ENCODE data around the gene ZNF573. TPM values are rescaled to one million over a fixed set of nuclear protein-coding genes. Genes with fewer than 3 reads are reported as not detected.

The ZNF573 gene
- total RNA-seq, 1 donor from 2014 or later: 14.2 TPM

DNA sequence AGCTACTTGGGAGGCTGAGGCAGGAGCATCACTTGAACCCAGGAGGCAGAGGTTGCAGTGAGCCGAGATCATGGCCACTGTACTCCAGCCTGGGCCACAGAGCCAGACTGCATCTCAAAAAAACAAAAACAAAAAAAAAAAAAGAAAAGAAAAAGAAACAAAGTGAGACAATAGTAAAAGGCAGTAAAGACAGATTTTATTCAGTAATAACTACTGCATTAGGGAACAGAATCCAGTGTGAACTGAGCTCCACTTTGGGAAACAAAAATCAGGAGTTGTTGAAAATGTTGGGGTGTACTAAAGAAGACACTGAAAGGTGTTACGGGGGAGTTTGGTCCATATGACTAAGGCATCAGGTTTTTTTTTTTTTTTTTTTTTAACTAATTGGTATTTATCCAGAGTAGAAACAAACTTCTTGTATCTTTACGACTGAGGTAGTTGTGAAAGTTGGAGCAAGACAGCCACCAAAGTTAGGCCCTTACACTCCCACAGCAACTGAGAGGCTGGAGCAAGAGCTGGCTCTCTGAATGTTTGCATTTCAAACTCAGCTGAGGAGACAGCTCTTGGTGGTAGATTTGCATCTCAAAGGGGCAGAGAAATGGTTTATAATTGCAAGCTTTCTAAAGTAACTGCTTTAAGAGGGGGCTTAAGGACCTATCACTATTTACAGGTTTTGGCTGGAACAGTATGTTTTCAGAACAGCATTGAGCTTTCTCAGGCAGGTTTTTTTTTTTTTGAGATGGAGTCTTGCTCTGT is 84.1 kb downstream of the ZNF573 start:
- Histone ChIP-seq H3K9me3 (ENCODE audit: low read depth) (no peaks in the 10 kb centered on the region), H3K4me3 (no peak overlapping the region), H3K4me2 (no peak overlapping the region), H3K27ac (no peak overlapping the region), H3K79me2 (ENCODE audit: low read depth) (no peaks in the 10 kb centered on the region), H3K9ac (no peak overlapping the region), H3K4me1 (no peaks in the 10 kb centered on the region), H4K20me1 (ENCODE audit: low read depth) (no peaks in the 10 kb centered on the region), H2AFZ (replicated peaks) (no peak overlapping the region), H3K27me3 (no peaks in the 10 kb centered on the region), H3F3A (ENCODE audit: low read depth) (no peaks in the 10 kb centered on the region), H3K36me3 (peaks cover 16% of the 10 kb centered on the region)
- Mint-ChIP-seq H3K27ac (no peak overlapping the region), H3K4me1 (no peaks in the 10 kb centered on the region), H3K9me3 (peaks cover 45% of the 10 kb centered on the region), H3K36me3 (peaks cover 40% of the 10 kb centered on the region), H3K4me3 (no peak overlapping the region), H3K27me3 (ENCODE audit: insufficient read depth, low read depth) (peaks cover 7% of the 10 kb centered on the region)
- no peak for TF ChIP-seq EZH2phosphoT487 (IDR thresholded peaks at IDR 0.05)
- TF ChIP-seq EZH2 (IDR thresholded peaks at IDR 0.05): no peak
- TF ChIP-seq, protein P1, sequence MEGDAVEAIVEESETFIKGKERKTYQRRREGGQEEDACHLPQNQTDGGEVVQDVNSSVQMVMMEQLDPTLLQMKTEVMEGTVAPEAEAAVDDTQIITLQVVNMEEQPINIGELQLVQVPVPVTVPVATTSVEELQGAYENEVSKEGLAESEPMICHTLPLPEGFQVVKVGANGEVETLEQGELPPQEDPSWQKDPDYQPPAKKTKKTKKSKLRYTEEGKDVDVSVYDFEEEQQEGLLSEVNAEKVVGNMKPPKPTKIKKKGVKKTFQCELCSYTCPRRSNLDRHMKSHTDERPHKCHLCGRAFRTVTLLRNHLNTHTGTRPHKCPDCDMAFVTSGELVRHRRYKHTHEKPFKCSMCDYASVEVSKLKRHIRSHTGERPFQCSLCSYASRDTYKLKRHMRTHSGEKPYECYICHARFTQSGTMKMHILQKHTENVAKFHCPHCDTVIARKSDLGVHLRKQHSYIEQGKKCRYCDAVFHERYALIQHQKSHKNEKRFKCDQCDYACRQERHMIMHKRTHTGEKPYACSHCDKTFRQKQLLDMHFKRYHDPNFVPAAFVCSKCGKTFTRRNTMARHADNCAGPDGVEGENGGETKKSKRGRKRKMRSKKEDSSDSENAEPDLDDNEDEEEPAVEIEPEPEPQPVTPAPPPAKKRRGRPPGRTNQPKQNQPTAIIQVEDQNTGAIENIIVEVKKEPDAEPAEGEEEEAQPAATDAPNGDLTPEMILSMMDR (IDR thresholded peaks at IDR 0.05): no peak
- DNase-seq (ENCODE audit: low spot score): no peak

DNA sequence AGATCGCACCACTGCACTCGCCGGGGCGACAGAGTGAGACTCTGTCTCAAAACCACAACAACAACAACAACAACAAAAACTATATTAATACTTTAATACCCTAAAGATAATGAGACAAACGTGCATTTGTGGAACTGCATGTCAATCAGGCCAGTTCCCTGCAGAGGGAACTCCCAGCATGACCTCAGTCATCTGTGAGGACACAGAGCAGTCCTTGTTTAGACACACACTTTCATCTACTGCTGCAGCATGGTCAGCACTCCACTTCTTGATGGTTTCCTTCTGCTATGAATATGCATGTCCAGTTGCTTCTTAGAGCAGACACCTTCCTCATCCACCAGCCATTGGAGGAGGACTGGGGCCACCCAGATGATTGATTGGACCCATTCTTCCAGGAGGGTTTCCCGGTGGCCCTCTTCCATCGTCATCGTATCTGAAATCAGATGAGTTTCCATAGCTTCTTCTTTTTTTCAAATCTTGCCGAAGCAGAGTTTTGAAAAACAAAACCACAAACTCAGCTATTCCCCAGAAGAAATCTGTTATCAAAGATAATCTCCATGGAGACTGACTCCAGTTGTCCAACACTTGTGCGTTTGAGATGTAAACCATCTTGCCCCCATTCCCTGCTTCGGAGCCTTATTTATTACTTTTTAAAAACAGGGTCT is 86.3 kb downstream of the ZNF573 start:
- Histone ChIP-seq H3K36me3 (no peaks in the 10 kb centered on the region), H3F3A (ENCODE audit: low read depth) (no peaks in the 10 kb centered on the region), H3K9ac (no peak overlapping the region), H3K4me3 (no peak overlapping the region), H3K4me2 (no peak overlapping the region), H2AFZ (replicated peaks) (no peak overlapping the region), H3K79me2 (ENCODE audit: low read depth) (no peaks in the 10 kb centered on the region), H3K4me1 (no peaks in the 10 kb centered on the region), H3K27me3 (no peaks in the 10 kb centered on the region), H4K20me1 (ENCODE audit: low read depth) (no peaks in the 10 kb centered on the region), H3K27ac (no peak overlapping the region), H3K9me3 (ENCODE audit: low read depth) (no peaks in the 10 kb centered on the region)
- H3K4me1 Mint-ChIP-seq: no peaks in the 10 kb centered on the region
- peak overlapping the region; percentile 88 for H3K4me3 Mint-ChIP-seq
- no peak overlapping the region for H3K27ac Mint-ChIP-seq
- DNase-seq (ENCODE audit: low spot score): no peak
- H3K9me3 Mint-ChIP-seq: peaks cover 36% of the 10 kb centered on the region
- H3K36me3 Mint-ChIP-seq: peaks cover 21% of the 10 kb centered on the region
- H3K27me3 Mint-ChIP-seq (ENCODE audit: insufficient read depth, low read depth): peaks cover 7% of the 10 kb centered on the region
- TF ChIP-seq EZH2phosphoT487 (IDR thresholded peaks at IDR 0.05): no peak
- TF ChIP-seq EZH2 (IDR thresholded peaks at IDR 0.05): no peak
- TF ChIP-seq, protein P1 (IDR thresholded peaks at IDR 0.05): no peak

DNA sequence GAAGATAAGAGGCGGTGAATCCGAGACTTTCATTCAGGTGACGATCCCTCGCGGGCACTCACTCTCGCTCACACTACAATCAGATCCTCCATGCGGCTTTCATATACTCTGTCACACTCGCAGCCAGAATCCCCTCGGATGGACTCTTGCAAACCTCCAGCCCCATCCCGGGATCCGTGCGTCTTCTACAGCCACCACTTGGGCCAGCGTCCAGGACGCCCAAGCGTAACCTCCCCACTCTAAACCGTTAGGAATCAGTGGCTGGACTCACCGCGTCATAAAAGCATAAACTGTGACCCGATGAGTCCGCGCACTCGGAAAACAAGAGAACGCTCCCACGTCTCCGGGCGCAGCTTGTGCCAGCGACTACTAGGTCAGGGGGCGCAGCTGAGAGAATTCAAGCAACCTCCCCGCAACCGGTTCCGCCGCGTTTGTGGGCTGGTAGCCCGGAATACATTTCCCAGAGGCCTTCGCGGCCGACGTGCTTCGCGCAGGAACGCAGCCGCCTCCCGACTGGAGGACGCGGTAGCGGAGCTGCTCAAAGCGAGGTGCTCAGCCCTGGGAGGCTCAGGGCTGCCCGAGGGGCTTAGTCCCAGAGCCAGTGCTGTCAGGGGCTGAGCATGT is 87.4 kb downstream of the ZNF573 start:
- Histone ChIP-seq H3K36me3 (no peaks in the 10 kb centered on the region), H3K4me1 (no peaks in the 10 kb centered on the region), H3K9me3 (ENCODE audit: low read depth) (no peaks in the 10 kb centered on the region), H3K4me2 (peak overlapping the region; percentile 70), H3K79me2 (ENCODE audit: low read depth) (no peaks in the 10 kb centered on the region), H3F3A (ENCODE audit: low read depth) (no peaks in the 10 kb centered on the region), H3K4me3 (peak overlapping the region; percentile 67), H2AFZ (replicated peaks) (peak overlapping the region; percentile 96), H4K20me1 (ENCODE audit: low read depth) (no peaks in the 10 kb centered on the region), H3K9ac (peak overlapping the region; percentile 31), H3K27ac (no peak overlapping the region), H3K27me3 (no peaks in the 10 kb centered on the region)
- TF ChIP-seq EZH2phosphoT487 (IDR thresholded peaks at IDR 0.05) (no peak), EZH2 (IDR thresholded peaks at IDR 0.05) (peak; percentile 36)
- TF ChIP-seq, protein P1 (IDR thresholded peaks at IDR 0.05): peak; percentile 31
- Mint-ChIP-seq H3K27me3 (ENCODE audit: insufficient read depth, low read depth) (peaks cover 8% of the 10 kb centered on the region), H3K9me3 (peaks cover 35% of the 10 kb centered on the region), H3K27ac (peak overlapping the region; percentile 44), H3K36me3 (peaks cover 16% of the 10 kb centered on the region), H3K4me1 (no peaks in the 10 kb centered on the region), H3K4me3 (peak overlapping the region; percentile 88)
- peak; percentile 91 for DNase-seq (ENCODE audit: low spot score)

Small RNA genes within 50 kb of the gene (small RNA-seq; reads per million reads assigned to genes)
- not detected for gene SELENOKP1

Other genes starting within 250 kb of the ZNF573 start
- gene ZNF571, start 184.8 kb downstream of the ZNF573 start, total RNA-seq (ENCODE audit: low replicate concordance): 7.9 and 8.0 TPM in 2 replicates
- 0.11 and 0.40 TPM in 2 replicates for gene ZNF540, start 184.7 kb downstream of the ZNF573 start, total RNA-seq (ENCODE audit: low replicate concordance)
- gene ZFP30, start 124.1 kb downstream of the ZNF573 start, total RNA-seq (ENCODE audit: low replicate concordance): 32.0 and 39.6 TPM in 2 replicates
- 15.9 and 19.6 TPM in 2 replicates for gene ZNF607, start 59.8 kb downstream of the ZNF573 start, total RNA-seq (ENCODE audit: low replicate concordance)
- not detected in 2 replicates for gene WDR87, start 127.0 kb upstream of the ZNF573 start, total RNA-seq (ENCODE audit: low replicate concordance)
- 19.2 and 27.0 TPM in 2 replicates for gene SIPA1L3, start 127.6 kb upstream of the ZNF573 start, total RNA-seq (ENCODE audit: low replicate concordance)

Data from neural progenitor cell (in vitro differentiated cells).